Measurements from ENCODE around the gene P2RY8.
"Not testable (repeated sequence)": the region's sequence is repeated elsewhere in the genome, so short reads cannot be mapped to it uniquely, and the experiment has no call there.

Gene P2RY8

GRCh38 chrX:1542994-1543725 lies 6.2 kb upstream of the P2RY8 start:
- no peak for DNase-seq

DNA sequence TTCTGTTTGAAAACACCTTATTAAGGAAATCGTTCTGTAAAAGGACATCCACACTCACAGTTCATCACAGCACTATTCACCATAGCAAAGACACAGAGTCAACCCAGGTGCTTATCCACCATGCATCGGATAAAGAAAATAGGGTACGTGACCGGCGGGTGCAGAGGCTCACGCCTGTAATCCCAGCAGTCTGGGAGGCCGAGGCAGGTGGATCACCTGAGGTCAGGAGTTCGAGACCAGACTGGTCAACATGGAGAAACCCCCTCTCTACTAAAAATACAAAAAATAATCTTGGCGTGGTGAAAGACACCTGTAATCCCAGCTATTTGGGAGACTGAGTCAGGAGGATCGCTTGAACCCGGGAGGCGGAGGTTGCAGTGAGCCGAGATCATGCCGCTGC lies 2.2 kb upstream of the P2RY8 start:
- not testable (repeated sequence) for DNase-seq

- DNase-seq, result not testable (repeated sequence)
Measured at GRCh38 chrX:1537716-1538090, 718 bp upstream of the P2RY8 start.

DNA sequence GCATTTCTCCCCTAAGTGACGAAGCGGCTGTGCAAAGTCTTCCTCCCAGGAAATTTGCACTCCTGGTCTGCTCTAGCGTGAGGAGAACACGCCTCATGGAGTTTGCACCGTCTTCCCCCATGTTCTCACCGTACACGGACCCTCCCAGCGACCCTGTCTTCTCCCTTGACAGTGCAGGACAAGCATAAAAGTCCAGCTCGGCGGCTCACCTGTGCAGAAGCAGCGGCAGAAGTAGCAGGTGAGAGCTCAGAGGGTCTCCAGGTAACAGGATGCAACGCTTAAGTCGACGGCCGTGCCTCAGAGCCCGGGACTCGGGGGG lies 314 bp downstream of the P2RY8 start:
- peak; percentile 19 to 40 (median 28) for DNase-seq

- DNase-seq, result peak; percentile 84 to 93 (median 89)
Measured at GRCh38 chrX:1535241-1536041, 1.5 kb downstream of the P2RY8 start.

GRCh38 chrX:1534301-1535168 lies 2.5 kb downstream of the P2RY8 start:
- peak in 2 of 4 experiments; percentile 20 to 24 for DNase-seq

DNA sequence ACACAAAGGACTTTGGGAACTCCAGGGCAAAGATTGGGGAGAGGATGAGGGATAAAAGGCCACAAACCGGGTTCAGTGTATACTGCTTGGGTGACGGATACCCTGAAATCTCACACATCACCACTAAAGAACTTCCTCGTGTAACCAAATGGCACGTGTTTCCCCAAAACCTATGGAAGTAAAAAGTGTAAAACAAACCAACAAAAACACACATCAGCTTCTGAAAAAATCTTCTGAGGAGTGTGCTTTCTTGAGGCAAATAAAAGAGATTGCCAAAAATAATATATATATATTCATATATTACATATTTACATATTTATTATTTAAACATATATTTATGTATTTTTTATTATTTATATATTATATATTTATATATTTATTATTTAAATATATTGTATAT lies 3.9 kb downstream of the P2RY8 start:
- DNase-seq, result no peak

DNA sequence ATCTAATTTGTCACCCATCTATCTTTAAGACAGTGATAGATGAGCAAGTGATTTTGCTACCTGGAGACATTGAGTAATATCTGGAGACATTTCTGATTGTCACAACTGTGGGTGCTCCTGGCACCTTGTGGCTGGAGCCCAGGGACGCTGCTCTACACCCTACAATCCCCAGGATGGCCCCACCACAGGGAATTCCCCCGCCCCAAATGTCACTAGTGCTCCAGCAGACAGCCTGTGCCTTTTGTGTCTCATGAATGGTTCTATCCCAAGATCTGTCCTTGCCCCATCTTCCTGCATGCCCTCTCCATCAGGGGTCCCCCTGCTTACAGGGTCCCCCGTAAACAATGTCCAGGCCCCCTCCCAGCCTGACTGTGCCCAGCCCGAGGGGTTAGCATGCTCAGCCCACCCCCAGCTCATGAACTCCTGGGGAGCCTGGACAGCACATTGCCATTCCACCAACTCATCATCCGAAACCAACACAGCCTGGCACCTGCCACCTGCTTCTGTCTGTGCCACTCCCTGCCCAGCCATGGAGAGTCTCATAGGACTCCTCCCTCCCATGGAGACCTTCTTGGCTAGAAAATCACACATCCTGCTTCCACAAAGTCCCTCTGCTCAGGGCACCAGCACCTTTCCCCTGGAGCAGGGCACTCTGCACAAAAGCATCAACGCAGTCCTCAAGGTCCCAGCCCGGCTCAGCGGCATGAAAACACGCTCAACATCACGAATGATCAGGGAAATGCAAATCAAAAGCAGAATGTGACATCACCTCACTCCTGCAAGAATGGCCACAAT lies 5.7 kb downstream of the P2RY8 start:
- no peak for DNase-seq

GRCh38 chrX:1529756-1530155 lies 7.2 kb downstream of the P2RY8 start:
- no peak for DNase-seq

- no peak for DNase-seq
Measured at GRCh38 chrX:1529328-1529727, 7.7 kb downstream of the P2RY8 start.

DNA sequence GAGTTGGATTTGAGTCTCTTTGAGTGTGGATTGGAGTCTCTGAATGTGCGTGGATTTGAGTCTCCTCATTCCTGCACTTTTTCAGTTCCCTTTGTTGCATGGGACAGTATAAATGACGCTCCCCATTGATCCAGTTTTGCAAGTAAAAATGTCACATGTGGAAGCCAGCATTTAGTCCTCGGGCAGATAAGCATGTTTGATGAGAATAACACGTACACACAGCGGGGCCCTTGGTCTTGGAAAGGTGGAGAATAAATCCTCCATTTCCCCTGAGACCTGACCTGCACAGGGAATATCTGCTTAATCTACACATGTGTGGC lies 8.1 kb downstream of the P2RY8 start:
- DNase-seq, result no peak

DNA sequence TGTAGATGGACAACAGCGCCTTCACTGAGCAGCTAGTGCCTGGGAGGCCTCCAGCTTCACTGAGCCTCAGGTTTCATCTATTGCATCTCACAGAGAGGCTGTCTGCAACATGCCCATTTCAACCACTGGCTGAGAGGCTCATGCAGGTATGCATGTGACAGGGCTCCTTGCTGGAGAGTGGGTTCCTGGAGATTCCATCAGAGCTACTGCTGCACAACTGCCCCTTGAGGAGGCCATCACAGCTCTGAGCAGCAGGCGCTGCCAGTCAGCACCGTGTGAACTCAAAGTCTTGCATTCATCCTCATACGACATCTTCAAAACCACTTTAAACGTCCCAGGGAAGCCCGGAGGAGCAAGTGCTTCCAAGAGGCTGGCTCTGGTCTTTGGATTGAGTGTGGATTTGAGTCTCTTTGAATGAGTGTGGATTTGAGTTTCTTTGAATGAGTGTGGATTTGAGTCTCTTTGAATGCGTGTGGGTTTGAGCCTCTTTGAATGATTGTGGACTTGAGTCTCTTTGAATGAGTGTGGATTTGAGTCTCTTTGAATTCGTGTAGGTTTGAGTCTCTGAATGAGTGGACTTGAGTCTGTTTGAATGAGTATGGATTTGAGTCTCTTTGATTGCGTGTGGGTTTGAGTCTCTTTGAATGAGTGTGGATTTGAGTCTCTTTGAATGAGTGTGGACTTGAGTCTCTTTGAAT lies 8.7 kb downstream of the P2RY8 start:
- no peak for DNase-seq

DNA sequence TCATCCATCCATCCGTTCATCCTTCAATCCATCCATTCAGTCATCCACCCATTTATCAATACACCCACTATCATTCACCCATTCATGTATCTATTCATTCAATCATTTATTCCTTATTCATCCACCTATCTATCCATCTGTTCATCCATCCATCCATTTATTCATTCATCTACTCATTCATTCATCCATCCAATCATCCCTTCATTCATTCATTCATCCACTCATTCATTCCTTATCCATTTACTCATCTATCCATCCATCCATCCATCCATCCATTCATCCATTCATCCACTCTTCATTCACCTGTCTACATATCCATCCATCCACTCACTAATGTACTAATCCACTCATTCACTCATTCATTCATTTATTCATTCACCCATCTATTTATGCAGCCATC lies 9.5 kb downstream of the P2RY8 start:
- no peak for DNase-seq

GRCh38 chrX:1526565-1526964 lies 10.4 kb downstream of the P2RY8 start:
- DNase-seq, result no peak

DNA sequence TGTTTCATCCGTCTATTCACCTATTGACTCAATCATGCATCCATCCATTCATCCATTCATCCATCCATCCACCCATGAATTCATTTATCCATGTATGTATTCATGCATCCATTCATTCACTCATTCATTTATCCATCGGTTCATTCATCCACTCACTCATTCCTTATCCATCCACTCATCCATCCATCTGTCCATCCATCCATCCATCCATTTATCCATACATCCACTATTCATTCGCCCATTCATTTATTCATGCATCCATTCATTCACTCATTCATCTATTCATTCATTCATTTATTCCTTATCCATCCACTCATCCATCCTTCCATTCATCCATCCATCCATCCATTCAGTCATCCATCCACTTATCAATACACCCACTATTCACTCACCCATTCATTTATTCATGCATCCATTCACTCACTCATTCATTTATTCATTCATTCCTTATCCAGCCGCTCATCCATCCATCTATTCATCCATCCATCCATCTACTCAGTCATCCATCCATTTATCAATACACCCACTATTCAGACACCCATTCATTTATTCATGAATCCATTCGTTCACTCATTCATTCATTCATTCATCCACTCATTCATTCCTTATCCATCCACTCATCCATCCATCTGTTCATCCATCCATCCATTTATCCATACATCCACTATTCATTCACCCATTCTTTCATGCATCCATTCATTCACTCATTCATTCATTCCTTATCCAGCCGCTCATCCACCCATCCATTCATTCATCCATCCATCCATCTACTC lies 11.2 kb downstream of the P2RY8 start:
- DNase-seq, result no peak

GRCh38 chrX:1524874-1525582 lies 12.0 kb downstream of the P2RY8 start:
- no peak for DNase-seq

- not testable (repeated sequence) for DNase-seq
Measured at GRCh38 chrX:1522905-1523304, 14.1 kb downstream of the P2RY8 start.

- DNase-seq, result peak; percentile 67 to 82 (median 78)
Measured at GRCh38 chrX:1521459-1521956, 15.5 kb downstream of the P2RY8 start.

DNA sequence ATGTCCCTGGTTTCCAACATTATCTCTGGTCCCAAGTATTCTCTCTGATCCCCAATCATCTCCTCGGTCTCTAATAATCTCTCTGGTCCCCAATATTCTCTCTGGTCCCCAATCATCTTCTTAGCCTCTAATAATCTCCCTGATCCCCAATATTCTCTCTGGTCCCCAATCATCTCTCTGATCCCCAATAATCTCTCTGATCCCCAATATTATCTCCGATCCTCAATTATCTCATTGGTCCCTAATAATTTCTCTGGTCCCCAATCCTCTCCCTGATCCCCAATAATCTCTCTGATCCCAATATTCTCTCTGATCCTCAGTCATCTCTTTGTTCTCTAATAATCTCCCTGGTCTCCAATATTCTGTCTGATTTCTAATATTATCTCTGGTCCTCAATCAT lies 16.6 kb downstream of the P2RY8 start:
- DNase-seq, result no peak

DNA sequence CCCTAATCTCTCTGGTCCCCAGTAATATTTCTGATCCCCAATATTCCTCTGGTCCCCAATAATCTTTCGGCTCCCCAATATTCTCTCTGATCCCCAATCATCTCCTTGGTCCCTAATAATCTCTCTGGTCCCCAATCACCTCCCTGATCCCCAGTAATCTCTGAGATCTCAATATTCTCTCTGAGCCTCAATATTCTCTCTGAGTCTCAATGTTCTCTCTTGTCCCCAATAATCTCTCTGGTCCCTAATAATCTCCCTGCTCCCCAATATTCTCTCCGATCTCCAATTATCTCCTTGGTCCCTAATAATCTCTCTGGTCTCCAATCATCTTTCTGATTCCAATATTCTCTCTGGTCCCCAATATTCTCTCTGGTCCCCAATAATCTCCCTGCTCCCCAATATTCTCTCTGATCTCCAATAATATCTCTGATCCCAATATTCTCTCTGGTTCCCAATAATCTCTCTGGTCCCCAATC lies 17.9 kb downstream of the P2RY8 start:
- no peak for DNase-seq
